GM18505 (cell line): ENCODE results near the gene RASSF10.

Source experiments
- ATAC-seq: cut with Tn5 transposase; IDR thresholded peaks from one replicate; pipeline ENCODE4 v1.9.1; 2021; ENCODE audit not compliant: unreplicated experiment
- POLR2A ChIP-seq: IDR thresholded peaks from 4 replicates; pipeline ENCODE4 v1.6.1; 2011; ENCODE audit warnings: borderline replicate concordance; ENCODE audit not compliant: insufficient read depth, insufficient read length; ENCODE audit errors: extremely low read depth

RASSF10 gene

DNA sequence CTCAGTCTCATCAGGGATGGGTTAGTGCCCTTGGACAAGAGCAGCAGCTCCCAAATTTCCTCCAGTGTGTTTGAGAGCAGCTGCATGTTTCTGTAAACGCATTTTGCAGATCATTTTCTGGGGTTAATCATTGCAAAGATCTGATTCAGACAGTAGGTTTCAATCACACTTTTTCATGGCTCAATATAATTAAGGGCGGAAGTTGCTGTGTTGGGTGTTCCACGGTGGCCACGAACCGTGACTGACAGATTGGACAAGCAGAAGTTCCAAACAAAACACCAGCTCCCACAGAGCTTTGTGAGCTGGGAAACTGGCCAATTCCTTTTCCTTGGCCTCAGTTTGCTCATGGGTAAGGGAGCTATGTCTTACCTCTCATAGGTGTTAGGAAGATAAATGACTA, 8.4 kb upstream of the RASSF10 start:
- ATAC-seq, result no peak

DNA sequence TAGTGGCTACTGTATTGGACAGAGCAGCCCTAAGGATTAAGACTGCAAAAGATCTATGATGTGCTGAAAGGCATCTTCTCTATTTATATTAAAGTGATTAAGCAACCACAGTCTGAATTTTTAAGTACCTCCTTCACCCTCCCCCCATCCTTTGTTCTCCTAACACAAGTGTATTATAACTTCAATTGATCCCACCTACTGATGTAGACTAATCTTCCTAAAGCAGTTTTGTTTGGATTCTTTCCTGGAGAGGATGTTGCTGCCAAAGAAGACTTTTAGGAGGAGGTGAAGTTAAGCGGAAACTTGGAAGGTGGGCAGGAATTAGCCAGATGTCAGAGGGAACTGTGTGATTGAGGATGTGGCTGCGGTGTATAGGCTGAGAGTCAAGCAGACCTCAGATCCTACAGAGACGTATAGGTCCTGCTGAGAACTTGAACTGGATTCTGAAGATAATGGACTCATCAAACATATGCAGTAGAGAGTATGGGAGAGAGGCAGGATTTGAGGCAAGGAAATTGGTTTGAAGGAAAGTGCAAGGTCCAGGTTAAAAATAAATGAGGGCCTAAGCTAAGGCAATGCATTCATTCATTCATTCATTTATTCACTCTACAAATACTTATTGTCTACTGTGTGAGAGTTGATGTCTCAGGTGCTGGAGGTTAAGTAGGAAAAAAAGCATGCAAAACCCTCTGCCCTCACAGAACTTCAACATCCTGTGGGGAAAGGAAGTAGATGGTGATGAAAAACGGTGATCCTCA, 5.2 kb upstream of the RASSF10 start:
- no peak for TF ChIP-seq POLR2A
- no peak for ATAC-seq

More for the DNA sequence above, 8.4 kb upstream of the RASSF10 start:
- no peak for TF ChIP-seq POLR2A

DNA sequence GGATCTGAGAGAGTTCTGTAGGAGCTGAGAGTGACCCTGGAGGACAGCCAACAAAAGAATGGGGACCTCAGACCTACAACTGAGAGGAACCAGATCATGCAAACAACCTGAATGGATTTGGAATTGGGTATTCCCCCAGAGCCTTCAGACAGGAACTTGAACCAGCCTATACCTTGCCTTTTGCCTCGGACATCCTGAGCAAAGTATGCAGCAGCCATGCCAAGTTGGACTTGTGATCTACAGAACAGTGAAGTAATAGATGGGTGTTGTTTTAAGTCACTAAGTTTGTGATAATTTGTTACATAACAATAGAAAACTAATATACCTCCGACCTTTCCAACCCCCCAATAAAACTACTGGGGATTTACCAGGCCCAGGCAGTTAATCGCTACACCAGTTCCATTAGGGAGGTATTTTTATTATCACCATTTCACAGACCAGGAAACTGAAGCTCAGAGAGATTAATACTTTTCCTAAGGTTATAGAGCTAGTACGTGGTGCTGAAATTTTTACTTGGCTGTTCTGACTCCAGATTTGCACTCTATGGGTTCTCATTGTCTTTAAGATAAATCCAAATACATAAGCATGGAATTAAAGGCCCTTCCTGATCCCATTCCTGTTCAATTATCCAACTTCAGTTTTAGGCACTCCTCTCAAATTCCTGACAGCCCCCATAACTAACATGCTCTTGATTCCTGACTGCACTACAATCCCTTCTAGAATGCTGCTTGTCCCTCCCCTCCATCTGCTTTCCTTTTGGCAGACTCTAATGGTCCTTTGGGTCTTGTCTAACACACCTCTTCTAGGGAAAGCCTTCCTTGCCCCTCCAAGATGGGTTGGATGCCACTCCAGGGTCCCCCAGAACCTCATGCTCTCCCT, 1.7 kb upstream of the RASSF10 start:
- ATAC-seq, result no peak
- TF ChIP-seq POLR2A, result no peak

DNA sequence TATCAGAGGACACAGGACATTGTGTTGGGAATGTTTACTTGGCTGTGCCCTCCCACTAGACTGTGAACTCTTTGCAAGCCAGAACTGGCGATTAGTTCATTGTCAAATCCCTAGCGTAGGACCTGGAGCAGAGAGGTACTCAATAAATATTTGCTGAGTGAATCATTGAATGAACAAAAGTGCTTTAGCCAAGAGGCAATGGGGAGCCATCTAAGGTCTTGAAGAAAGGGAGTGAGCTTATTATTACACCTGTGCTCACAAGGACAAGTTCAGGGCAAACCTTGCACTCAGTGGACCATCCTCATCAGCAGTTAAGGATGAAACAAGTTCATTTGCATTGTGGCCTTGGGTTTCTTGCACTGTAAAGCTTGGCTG, 1.1 kb upstream of the RASSF10 start:
- TF ChIP-seq POLR2A, result no peak
- no peak for ATAC-seq

DNA sequence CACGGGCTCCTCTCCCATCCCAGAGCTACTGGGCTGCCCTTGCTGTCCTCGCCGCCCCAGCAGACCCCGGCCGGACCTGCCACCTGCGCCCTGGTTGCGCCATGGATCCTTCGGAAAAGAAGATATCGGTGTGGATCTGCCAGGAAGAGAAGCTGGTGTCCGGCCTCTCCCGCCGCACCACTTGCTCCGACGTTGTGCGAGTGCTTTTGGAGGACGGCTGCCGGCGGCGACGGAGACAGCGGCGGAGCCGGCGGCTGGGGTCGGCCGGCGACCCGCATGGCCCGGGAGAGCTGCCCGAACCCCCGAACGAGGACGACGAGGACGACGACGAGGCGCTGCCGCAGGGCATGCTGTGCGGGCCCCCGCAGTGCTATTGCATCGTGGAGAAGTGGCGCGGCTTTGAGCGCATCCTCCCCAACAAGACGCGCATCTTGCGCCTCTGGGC, 382 bp downstream of the RASSF10 start:
- ATAC-seq, result no peak
- TF ChIP-seq POLR2A, result no peak

DNA sequence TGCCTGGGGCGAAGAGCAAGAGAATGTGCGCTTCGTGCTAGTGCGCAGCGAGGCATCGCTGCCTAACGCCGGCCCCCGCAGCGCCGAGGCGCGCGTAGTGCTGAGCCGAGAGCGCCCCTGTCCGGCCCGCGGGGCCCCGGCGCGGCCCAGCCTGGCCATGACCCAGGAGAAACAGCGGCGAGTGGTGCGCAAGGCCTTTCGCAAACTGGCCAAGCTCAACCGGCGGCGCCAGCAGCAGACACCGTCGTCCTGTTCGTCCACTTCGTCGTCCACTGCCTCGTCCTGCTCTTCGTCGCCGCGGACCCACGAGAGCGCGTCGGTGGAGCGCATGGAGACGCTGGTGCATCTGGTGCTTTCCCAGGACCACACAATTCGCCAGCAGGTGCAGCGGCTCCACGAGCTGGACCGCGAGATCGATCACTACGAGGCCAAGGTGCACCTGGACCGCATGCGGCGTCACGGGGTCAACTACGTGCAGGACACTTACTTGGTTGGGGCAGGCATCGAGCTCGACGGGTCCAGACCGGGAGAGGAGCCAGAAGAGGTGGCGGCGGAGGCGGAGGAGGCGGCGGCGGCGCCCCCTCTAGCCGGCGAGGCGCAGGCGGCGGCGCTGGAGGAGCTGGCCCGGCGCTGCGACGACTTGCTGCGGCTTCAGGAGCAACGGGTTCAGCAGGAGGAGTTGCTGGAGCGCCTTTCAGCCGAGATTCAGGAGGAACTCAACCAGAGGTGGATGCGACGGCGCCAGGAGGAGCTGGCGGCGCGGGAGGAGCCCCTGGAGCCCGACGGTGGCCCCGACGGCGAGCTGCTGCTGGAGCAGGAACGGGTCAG, 1.0 kb downstream of the RASSF10 start:
- no peak for ATAC-seq
- TF ChIP-seq POLR2A, result no peak

DNA sequence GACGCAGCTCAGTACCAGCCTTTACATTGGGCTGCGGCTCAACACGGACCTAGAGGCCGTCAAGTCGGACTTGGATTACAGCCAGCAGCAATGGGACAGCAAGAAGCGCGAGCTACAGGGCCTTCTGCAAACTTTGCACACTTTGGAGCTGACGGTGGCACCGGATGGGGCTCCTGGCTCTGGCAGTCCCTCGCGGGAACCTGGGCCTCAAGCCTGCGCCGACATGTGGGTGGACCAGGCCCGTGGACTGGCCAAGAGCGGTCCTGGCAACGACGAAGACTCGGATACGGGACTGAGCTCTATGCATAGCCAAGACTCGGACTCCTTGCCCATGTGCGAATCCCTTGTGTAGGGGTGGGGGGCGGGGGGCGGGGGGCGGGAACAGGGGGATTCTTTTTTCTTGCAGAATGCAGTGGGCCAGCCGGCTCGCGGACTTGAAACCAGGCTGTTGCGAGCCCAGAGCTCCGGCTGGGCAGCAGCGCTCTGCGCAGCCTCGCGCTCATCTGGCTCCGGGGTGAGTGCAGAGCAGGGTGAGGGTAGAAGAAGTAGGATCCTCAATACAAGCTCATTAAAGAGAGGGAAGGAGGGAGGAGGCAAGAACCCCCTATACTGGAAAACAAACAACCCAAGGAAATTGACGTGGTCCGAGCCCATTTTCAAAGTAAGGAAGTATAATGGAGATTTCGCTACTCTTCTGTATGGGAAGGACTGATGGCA, 1.8 kb downstream of the RASSF10 start:
- no peak for TF ChIP-seq POLR2A
- ATAC-seq, result no peak

DNA sequence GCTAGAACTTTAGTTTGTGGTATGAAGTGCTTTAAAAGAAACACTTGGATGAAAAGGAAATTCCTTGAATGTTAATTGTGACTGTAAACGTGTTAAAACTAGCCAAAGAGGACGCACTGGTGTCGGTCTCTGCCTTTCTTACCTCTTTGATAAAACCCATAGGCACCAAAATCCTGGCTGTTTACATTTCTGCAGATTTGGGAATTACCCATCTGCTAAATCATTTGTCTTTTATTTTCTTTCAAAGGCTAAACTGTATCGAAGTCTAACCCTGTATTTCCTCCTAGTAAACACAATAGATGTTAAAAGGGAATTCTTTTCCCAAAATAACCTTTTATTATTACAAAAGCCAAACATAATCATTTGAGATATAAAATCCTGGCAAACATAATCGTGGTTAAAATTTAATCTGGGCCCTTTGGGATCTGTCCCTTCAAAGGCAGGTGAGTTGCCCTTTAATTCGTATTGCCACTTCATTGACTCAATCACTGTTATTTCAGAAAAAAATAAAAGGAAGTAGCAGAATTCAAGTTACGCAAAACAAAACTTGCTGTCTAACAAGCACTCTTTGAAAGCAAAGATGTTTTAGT, 2.4 kb downstream of the RASSF10 start:
- no peak for TF ChIP-seq POLR2A
- no peak for ATAC-seq

DNA sequence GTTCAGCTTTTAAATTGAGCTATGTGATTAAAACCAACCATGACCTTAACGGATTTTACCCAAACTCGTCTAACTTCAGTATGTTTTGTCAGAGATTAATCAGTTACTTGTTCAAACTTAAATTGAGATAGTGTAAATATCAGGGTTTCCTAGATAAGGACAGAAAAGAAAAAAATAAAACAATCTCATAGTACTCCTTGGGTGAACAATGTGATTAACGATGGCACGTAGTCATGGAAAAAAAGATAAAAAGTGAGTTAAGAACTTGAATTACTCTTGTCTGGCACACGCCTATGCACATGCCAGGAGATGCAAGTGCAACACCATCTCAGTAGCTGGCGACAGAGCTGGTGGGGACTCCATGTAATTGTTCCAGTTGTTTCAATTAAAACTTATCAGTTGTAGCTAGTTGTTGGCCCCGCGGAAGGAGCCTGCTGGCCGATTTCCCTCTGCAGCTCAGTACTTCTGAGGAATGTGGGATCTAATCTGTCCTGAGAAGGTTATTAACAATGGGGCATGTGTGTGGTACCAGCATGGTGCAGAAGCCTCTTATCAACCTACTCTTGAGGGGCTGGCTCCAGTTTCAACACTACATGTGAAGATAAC, 3.0 kb downstream of the RASSF10 start:
- no peak for TF ChIP-seq POLR2A
- ATAC-seq, result no peak

DNA sequence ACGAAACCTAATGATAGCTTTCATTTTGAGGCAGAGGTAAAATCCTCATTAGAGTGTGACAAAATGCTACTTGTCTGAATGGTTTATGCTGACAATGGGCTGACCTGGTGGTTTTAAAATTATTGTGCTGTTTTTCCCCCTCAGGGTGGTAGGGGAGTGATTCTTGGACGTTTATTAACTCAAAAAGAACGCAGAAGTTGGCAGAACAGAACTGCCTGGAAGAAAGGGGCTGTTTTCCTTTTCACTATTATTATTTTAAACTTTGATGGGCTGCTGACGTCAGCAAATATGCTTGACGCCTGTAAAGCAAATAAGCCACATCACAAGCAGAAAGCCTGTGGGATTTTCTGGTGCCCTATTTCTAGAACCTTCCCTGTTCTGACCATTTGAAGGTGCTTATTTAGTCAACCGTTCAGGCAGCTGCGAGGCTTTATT, 4.0 kb downstream of the RASSF10 start:
- TF ChIP-seq POLR2A, result no peak
- ATAC-seq, result no peak

DNA sequence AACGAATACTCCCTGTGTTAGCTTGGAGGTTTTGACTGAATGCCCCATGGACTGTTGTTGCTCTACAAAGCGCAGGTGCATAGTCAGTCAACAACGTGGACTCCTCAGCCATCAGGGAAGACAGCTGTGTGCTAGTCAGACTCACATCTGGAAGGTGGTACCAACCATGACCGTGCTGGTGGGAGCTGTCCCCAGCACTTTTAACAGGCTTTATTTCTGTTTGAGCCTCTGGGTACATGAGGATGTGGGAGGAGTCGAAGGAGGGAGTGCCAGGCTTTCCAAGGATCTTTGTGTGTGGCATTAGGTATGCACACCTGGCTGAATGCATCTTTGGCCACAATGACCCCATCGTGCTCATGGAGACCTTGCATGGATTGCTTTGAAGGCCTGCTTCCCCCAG, 6.6 kb downstream of the RASSF10 start:
- no peak for ATAC-seq

DNA sequence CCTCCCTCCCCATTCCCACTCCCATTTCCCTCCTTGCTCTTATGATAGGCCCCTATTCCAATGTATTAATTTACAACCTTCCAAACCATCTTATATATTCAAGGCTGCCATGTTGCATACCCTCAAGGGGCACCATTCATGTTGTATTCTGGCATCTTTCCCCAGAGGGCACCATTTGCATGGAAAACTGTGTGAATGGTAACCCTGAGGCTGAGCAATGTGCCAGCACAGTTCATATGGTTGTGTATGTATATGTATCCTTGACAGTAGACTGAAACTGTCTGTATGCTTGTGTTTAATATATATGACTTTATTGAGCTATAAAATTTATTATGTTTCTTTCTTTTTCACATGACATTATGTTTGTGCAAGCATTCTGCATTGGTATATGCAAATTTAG, 7.3 kb downstream of the RASSF10 start:
- ATAC-seq, result no peak
- TF ChIP-seq POLR2A, result no peak

More for the DNA sequence above, 6.6 kb downstream of the RASSF10 start:
- no peak for TF ChIP-seq POLR2A
